K562 (cell line): Measurements from ENCODE around the gene FLAD1. TPM values are rescaled to one million over a fixed set of nuclear protein-coding genes. Genes with fewer than 3 reads are reported as not detected.
A peak's percentile ranks its signal among the peaks of the same experiment; 100 is the strongest.

Experiments
- CBX3 ChIP-seq, 2 experiments: IDR thresholded peaks; 1 replicate in 1 of 2; 2 replicates in 1 of 2; pipeline ENCODE4 v1.6.1; 2012; ENCODE audit warnings: inconsistent platforms in 2 of 2, low read length in 2 of 2, borderline replicate concordance in 1 of 2, control low read depth in 1 of 2
- EHMT2 ChIP-seq: fragments of 450-650 bp; IDR thresholded peaks from 2 replicates; pipeline ENCODE4 v1.6.1; 2018; ENCODE audit warnings: antibody characterized with exemption
- GTF2A2 ChIP-seq: IDR thresholded peaks from 2 replicates; pipeline ENCODE4 v1.6.1; 2016; ENCODE audit warnings: mild to moderate bottlenecking, missing genetic modification characterization, missing compliant biosample characterization
- GTF2F1 ChIP-seq: IDR thresholded peaks from 2 replicates; pipeline ENCODE4 v1.6.1; 2011; ENCODE audit warnings: low read depth, low read length, improper control_type of control experiment
- HMGN3 ChIP-seq: IDR thresholded peaks from 2 replicates; pipeline ENCODE4 v1.6.1; 2011; ENCODE audit warnings: borderline replicate concordance, low read depth, mild to moderate bottlenecking, mixed read lengths, low read length; ENCODE audit not compliant: insufficient read length; ENCODE audit errors: extremely low read depth
- HSF4 ChIP-seq: fragments of 250-450 bp; sonication (Bioruptor Pico); IDR thresholded peaks from 2 replicates; pipeline ENCODE4 v2.1.2; 2022; ENCODE audit warnings: mild to moderate bottlenecking, moderate library complexity, borderline replicate concordance
- JUNB ChIP-seq: fragments of 450-650 bp; formaldehyde crosslinking; conservative IDR thresholded peaks from 2 replicates; pipeline ENCODE4 v1.4.0; 2020; ENCODE audit warnings: mild to moderate bottlenecking
- KHSRP ChIP-seq: fragments of 450-650 bp; IDR thresholded peaks from 2 replicates; pipeline ENCODE4 v1.6.1; 2017
- KLF1 ChIP-seq: fragments of 450-650 bp; IDR thresholded peaks from 2 replicates; pipeline ENCODE4 v1.6.1; 2016; ENCODE audit warnings: missing genetic modification characterization, missing compliant biosample characterization
- NBN ChIP-seq: fragments of 450-650 bp; IDR thresholded peaks from 2 replicates; pipeline ENCODE4 v1.6.1; 2016; ENCODE audit warnings: low read depth, mild to moderate bottlenecking
- PHB2 ChIP-seq: fragments of 450-650 bp; IDR thresholded peaks from 2 replicates; pipeline ENCODE4 v1.6.1; 2017; ENCODE audit warnings: low read depth
- RFX5 ChIP-seq: IDR thresholded peaks from 2 replicates; pipeline ENCODE4 v1.6.1; 2011; ENCODE audit warnings: low read depth, mild to moderate bottlenecking, improper control_type of control experiment, low read length
- TAF9B ChIP-seq: fragments of 450-650 bp; IDR thresholded peaks from 2 replicates; pipeline ENCODE4 v1.6.1; 2018; ENCODE audit warnings: mild to moderate bottlenecking; ENCODE audit not compliant: partially characterized antibody
- TFAM ChIP-seq: fragments of 250-450 bp; sonication (Bioruptor Pico); conservative IDR thresholded peaks from 2 replicates; pipeline ENCODE4 v1.5.0; 2021; ENCODE audit warnings: mild to moderate bottlenecking, moderate library complexity
- ZNF695 ChIP-seq: fragments of 450-650 bp; formaldehyde crosslinking; IDR thresholded peaks from 2 replicates; pipeline ENCODE4 v1.4.0; 2020; ENCODE audit warnings: mild to moderate bottlenecking, moderate library complexity
- ZNF696 ChIP-seq: fragments of 250-450 bp; sonication (Bioruptor Pico); conservative IDR thresholded peaks from 2 replicates; pipeline ENCODE4 v1.4.0; 2020; ENCODE audit warnings: mild to moderate bottlenecking, moderate library complexity
- ZSCAN29 ChIP-seq: fragments of 450-650 bp; IDR thresholded peaks from 2 replicates; pipeline ENCODE4 v1.6.1; 2017
- polyA plus RNA-seq, 8 experiments: library from polyadenylated mRNA; depleted of rRNA in 4 of 8; stranded (reverse) in 5 of 8; unstranded in 3 of 8; fragments of >200 nt; fragmentation: Nextera tagmentation in 2 of 8; fragmentation: Illumina TruSeq in 1 of 8; extraction: Ambion mirVana in 2 of 8; extraction: Trizol in 1 of 8; gene quantifications; 2 replicates each; pipeline versions ENCODE4 v1.2.1 to v1.2.3, GENCODE V29; 2011 to 2014; ENCODE audit warnings: inconsistent platforms in 1 of 8, missing spikeins in 1 of 8
- total RNA-seq, 7 experiments: library from RNA; depleted of rRNA in 6 of 7; stranded (reverse); fragments of >200 nt in 6 of 7; fragmentation: Illumina TruSeq in 2 of 7; extraction: Trizol in 2 of 7; gene quantifications; 2 replicates each; pipeline versions ENCODE4 v1.2.1 to v1.2.3, GENCODE V29; 2011 to 2021; ENCODE audit warnings: low replicate concordance in 1 of 7
- TF ChIP-seq, protein P1 (sequence below): fragments of 250-450 bp; sonication (Bioruptor Pico); IDR thresholded peaks from 2 replicates; pipeline ENCODE4 v1.9.0; 2021; ENCODE audit warnings: mild to moderate bottlenecking
- TF ChIP-seq, protein P2 (sequence below), 2 experiments: fragments of 200-800 bp in 1 of 2; sonication (Bioruptor generic) in 1 of 2; sonication (generic) in 1 of 2; formaldehyde crosslinking in 1 of 2; IDR thresholded peaks in 1 of 2; conservative IDR thresholded peaks in 1 of 2; 2 replicates each; pipeline versions ENCODE4 v1.5.0 to v1.6.1; 2016 to 2020; ENCODE audit warnings: missing compliant biosample characterization in 1 of 2, missing genetic modification characterization in 1 of 2, missing genetic modification reagents in 1 of 2
- TF ChIP-seq, protein P3 (sequence below): sonication (generic); formaldehyde crosslinking; IDR thresholded peaks from 2 replicates; pipeline ENCODE4 v1.5.0; 2020; ENCODE audit warnings: missing genetic modification reagents
- TF ChIP-seq, protein P4 (sequence below): fragments of 250-450 bp; sonication (Bioruptor Pico); IDR thresholded peaks from 2 replicates; pipeline ENCODE4 v1.8.0; 2022; ENCODE audit warnings: inconsistent platforms, mild to moderate bottlenecking, moderate library complexity, borderline replicate concordance
- TF ChIP-seq, protein P5 (sequence below): fragments of 250-450 bp; sonication (Bioruptor Pico); IDR thresholded peaks from 2 replicates; pipeline ENCODE4 v1.4.0; 2020; ENCODE audit warnings: mild to moderate bottlenecking, moderate library complexity

Gene FLAD1
- total and polyA plus RNA-seq, 9 of the 15 experiments (the other 6 are each of a cell fraction or from before 2014, with no cell fraction given), result 24.9 to 85.8 (median 67.0) TPM

DNA sequence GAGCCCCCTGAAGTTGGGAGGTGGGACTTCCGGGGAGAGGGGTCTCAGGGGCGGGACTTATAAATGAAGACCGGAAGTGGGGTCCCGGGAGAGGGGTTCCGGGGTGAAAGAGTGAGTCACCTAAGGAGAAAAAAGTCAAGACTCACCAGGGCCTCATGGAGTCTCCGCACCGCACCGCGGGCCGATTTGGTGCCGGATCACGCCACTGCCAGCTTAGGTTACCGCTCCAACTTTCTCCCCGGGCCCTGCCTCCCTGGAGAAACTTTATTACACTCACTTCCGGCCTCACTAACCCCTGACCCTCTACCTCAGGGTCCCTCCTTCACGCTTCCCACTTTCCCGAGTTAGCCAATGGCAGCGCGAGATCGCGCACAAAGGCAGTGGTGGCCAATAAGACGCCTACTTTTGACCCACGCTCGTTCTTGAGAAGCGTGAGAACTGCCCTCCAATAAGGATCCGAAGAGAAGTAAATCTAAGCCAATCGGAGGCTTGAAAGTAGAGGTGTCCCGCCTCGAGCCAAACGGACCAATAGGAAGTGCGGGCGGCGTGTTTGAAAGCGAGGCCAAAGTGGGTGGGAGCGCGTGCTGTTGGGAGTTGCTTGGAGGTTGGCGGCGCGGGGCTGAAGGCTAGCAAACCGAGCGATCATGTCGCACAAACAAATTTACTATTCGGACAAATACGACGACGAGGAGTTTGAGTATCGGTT lies 8.9 kb upstream of the FLAD1 start, which contains the start of gene CKS1B (continued):
- TF ChIP-seq, protein P1, sequence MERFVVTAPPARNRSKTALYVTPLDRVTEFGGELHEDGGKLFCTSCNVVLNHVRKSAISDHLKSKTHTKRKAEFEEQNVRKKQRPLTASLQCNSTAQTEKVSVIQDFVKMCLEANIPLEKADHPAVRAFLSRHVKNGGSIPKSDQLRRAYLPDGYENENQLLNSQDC (CRISPR knock-in tag), result no peak
- TF ChIP-seq, protein P2, sequence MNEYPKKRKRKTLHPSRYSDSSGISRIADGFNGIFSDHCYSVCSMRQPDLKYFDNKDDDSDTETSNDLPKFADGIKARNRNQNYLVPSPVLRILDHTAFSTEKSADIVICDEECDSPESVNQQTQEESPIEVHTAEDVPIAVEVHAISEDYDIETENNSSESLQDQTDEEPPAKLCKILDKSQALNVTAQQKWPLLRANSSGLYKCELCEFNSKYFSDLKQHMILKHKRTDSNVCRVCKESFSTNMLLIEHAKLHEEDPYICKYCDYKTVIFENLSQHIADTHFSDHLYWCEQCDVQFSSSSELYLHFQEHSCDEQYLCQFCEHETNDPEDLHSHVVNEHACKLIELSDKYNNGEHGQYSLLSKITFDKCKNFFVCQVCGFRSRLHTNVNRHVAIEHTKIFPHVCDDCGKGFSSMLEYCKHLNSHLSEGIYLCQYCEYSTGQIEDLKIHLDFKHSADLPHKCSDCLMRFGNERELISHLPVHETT (CRISPR knock-in tag; conservative IDR thresholded peaks at IDR 0.05 in 1 of 2, IDR thresholded peaks at IDR 0.05 in 1 of 2), result peak in 1 of 2 experiments; percentile 17; a peak in 1 of 4 replicates
- TF ChIP-seq CBX3 (IDR thresholded peaks at IDR 0.05; ENCODE audit: borderline replicate concordance in 1 of 2, low read length in 2 of 2) (no peak; a peak in 2 of 3 replicates), GTF2F1 (no peak), EHMT2 (no peak), JUNB (CRISPR knock-in tag) (no peak), ZNF696 (CRISPR knock-in tag) (no peak), TFAM (CRISPR knock-in tag) (no peak), TAF9B (peak; percentile 20), PHB2 (no peak), RFX5 (no peak), GTF2A2 (tag) (no peak), KHSRP (no peak), ZSCAN29 (no peak; the same call in 1 of the 2 replicates), NBN (peak; percentile 69), HMGN3 (no peak), ZNF695 (CRISPR knock-in tag) (no peak), HSF4 (CRISPR knock-in tag) (no peak), KLF1 (tag) (no peak)
- TF ChIP-seq, protein P3, sequence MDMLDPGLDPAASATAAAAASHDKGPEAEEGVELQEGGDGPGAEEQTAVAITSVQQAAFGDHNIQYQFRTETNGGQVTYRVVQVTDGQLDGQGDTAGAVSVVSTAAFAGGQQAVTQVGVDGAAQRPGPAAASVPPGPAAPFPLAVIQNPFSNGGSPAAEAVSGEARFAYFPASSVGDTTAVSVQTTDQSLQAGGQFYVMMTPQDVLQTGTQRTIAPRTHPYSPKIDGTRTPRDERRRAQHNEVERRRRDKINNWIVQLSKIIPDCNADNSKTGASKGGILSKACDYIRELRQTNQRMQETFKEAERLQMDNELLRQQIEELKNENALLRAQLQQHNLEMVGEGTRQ, result no peak
- TF ChIP-seq, protein P4, sequence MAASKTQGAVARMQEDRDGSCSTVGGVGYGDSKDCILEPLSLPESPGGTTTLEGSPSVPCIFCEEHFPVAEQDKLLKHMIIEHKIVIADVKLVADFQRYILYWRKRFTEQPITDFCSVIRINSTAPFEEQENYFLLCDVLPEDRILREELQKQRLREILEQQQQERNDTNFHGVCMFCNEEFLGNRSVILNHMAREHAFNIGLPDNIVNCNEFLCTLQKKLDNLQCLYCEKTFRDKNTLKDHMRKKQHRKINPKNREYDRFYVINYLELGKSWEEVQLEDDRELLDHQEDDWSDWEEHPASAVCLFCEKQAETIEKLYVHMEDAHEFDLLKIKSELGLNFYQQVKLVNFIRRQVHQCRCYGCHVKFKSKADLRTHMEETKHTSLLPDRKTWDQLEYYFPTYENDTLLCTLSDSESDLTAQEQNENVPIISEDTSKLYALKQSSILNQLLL (CRISPR knock-in tag), result no peak
- TF ChIP-seq, protein P5, sequence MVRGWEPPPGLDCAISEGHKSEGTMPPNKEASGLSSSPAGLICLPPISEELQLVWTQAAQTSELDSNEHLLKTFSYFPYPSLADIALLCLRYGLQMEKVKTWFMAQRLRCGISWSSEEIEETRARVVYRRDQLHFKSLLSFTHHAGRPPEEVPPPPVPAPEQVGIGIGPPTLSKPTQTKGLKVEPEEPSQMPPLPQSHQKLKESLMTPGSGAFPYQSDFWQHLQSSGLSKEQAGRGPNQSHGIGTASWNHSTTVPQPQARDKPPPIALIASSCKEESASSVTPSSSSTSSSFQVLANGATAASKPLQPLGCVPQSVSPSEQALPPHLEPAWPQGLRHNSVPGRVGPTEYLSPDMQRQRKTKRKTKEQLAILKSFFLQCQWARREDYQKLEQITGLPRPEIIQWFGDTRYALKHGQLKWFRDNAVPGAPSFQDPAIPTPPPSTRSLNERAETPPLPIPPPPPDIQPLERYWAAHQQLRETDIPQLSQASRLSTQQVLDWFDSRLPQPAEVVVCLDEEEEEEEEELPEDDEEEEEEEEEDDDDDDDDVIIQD (CRISPR knock-in tag), result no peak
